ENCODE data around the gene ELMO3.

Gene ELMO3

GRCh38 chr16:67163999-67164558 lies 34.9 kb upstream of the ELMO3 start:
- DNase-seq: no peak

- DNase-seq: no peak
Observed at GRCh38 chr16:67164599-67165061, 34.3 kb upstream of the ELMO3 start, which contains the start of gene HSF4. HSF4 (plus strand) TSS chr16:67164745; CDS start chr16:67164812, 67 bp downstream.

DNA sequence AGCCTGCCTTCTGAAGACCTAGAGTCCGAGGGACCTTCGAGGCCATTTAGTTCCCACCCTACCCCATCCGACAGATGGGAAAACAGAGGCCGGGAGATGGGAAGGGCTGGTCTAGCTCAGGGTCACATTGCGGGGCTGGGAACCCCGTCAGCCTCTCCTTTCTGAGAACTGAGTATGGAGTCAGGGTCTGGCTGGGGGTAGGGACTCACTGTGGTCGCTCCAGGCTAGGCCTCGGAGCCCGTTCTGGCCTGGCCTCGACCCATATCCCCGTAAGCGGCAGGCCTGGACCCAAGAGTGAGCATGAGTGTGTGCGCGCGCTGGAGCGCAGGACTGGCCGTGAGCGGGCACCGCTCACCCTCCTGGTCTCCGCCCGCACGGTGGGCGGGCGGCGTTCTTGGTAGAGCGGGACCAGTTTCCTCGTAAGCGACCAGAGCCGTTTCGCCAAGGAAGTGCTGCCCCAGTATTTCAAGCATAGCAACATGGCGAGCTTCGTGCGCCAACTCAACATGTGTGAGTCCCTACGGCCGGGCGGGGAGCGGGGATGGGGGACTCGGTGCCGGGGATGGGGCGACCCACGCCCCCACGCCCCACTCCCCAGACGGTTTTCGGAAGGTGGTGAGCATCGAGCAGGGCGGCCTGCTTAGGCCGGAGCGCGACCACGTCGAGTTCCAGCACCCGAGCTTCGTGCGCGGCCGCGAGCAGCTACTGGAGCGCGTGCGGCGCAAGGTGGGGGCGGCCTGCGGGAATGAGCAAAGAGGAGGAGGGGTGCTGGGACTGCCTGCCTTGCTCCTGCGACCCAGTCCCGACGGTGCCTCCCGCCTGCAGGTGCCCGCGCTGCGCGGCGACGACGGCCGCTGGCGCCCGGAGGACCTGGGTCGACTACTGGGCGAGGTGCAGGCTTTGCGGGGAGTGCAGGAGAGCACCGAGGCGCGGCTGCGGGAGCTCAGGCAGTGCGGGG lies 33.5 kb upstream of the ELMO3 start:
- no peak for DNase-seq

DNA sequence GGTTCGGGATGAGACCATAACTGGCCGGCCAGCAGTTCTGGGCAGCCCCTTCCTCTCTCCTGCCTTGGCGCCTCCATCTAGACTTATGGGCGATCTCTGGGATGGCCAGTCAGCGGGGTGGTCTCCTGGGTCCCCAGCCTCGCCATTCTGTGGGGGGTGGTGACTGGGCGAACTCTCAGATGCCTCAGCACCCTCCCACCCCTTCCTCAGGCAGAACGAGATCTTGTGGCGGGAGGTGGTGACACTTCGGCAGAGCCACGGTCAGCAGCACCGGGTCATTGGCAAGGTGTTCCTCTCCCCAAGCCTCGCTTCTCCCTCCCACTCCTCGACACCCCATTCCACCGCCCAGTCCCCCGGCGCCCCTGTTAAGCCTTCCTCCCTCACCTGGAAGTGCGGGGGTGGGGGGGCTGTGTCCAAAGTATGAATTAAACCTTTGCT lies 32.8 kb upstream of the ELMO3 start:
- no peak for DNase-seq

DNA sequence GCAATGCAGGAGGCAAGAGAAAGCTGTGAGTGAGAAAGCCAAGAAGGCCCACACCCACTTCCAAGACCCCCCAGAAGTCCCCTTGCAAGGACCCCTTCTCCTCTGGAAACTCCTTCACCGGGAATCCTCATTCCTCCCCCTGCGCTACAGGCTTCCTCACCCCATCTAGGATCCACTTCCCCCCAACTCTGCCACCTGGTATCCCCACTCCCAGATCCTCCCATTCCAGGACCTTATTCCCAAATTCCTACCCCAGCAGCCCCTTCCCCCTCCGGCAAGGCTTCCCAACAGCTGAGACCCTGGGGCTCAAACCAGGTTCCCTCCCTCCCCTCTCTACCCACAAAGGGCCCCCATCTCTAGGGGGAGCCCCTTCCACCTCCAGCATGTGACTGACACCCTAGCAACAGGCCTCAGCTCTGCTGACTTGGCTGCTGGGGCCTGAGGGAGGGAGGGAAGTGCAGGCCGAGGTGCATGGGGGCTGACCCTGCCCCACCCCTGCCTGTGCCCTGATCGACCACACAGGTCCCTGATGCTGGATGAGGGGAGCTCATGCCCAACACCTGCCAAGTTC lies 32.2 kb upstream of the ELMO3 start:
- DNase-seq: no peak

GRCh38 chr16:67167588-67167987 lies 31.3 kb upstream of the ELMO3 start:
- DNase-seq: no peak

DNA sequence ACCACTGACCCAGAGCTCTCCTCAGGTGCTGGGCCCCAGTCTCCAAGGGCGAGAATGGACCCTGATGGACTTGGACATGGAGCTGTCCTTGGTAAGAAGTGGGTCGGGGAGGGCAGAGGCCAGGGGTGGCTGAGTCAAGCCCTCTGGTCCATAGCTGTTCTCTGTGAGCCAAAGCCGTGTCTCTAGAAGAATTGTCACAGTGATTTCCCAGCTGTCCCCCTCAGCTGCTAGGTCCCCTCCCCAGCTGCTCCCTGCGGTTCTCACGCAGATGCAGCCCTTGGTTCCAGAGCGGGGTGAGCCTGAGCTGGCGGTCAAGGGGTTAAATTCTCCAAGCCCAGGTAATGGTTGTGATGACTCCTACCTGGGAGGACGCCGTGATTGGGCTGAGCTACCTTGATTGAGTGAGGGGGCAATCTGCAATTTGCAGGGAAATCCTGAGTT lies 29.9 kb upstream of the ELMO3 start:
- DNase-seq: no peak

- DNase-seq: peak; percentile 32
Observed at GRCh38 chr16:67169642-67170167, 29.2 kb upstream of the ELMO3 start.

GRCh38 chr16:67170168-67170948 lies 28.6 kb upstream of the ELMO3 start, which contains the start of gene NOL3:
NOL3 (plus strand) TSS chr16:67170538.
- peak; percentile 41 for DNase-seq

DNA sequence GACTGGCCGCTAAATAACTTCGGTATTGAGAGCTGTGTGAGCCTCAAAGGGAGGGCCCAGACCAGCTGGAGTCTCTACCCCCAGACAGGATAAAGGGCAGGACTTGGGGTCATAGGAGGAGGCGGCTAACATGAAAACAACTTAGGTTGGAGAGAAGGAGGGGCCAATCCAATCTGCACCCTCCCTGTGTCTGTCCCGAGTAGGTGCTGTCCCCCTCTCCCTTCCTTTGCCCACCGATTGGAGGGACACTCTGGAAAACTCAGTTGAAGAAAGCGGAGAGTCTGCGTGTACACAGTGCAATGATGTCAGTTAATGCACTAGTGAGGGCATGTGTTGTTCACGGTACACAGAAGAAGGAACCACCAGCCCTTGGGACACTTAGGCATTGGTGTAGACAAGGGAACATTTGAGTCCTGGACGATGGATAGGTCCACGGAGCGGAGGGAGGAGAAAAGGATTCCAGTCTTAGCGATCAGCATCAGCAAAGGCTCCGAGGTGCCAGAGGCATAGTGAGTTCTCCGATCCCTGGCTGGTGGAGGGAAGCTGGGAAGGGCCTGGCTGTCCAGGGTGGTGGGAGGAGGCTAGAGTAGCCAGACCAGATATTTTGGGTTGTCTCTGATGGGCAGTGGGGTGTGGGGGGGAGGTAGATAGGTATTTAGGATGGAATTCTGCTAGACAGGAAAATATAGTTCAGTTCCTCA lies 27.8 kb upstream of the ELMO3 start:
- no peak for DNase-seq

DNA sequence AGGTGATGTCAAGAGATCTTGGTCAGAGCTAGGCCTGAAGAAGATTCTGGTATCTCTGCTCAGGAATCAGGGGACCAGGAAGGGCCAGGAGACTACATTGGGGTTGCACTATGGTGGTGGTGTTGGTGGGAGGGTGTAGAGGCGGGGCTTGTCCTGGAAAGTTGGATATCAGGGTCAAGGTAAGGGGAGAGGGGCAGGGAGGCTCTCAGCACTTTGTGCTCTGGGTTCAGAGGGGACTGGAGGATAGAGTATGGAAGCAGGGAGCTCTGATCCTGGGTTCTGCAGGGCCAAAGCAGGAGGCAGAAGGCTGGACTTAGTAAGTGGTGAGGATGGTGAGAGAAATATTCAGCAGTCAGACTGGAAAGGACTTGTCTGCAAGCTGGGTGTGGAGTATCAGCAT lies 25.6 kb upstream of the ELMO3 start:
- no peak for DNase-seq

DNA sequence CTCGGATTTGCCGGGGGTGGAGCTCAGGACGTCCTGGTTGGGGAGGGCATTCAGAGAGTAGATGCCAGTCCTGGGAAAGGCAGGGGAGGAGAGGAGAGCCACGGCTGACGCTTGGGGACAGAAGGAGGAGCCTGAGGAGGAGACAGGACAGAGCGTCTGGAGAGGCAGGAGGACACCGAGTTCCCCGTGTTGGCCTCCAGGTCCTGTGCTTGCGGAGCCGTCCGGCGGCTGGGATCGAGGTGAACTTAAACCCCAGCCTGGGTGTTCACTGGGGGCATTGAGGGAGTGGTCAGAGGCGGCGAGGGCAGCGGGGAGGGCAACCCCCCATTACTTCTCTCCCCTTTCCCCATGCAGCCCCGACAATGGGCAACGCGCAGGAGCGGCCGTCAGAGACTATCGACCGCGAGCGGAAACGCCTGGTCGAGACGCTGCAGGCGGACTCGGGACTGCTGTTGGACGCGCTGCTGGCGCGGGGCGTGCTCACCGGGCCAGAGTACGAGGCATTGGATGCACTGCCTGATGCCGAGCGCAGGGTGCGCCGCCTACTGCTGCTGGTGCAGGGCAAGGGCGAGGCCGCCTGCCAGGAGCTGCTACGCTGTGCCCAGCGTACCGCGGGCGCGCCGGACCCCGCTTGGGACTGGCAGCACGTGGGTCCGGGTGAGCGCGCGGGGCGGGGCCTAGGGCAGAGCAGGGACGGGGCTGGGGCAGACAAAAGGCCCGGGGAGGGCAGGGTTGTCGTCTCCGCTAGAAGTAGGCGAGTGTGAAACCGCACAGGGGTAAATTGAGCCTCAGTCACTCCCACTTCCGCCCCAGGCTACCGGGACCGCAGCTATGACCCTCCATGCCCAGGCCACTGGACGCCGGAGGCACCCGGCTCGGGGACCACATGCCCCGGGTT lies 24.9 kb upstream of the ELMO3 start:
- DNase-seq: peak; percentile 67

DNA sequence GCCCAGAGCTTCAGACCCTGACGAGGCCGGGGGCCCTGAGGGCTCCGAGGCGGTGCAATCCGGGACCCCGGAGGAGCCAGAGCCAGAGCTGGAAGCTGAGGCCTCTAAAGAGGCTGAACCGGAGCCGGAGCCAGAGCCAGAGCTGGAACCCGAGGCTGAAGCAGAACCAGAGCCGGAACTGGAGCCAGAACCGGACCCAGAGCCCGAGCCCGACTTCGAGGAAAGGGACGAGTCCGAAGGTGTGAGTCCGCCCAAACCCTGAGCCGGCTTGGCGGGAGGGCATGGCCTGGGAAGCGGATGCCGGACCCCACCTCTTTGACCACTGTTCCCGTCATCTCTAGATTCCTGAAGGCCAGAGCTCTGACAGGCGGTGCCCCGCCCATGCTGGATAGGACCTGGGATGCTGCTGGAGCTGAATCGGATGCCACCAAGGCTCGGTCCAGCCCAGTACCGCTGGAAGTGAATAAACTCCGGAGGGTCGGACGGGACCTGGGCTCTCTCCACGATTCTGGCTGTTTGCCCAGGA lies 24.2 kb upstream of the ELMO3 start:
- no peak for DNase-seq

- no peak for DNase-seq
Observed at GRCh38 chr16:67176662-67177061, 22.3 kb upstream of the ELMO3 start.

DNA sequence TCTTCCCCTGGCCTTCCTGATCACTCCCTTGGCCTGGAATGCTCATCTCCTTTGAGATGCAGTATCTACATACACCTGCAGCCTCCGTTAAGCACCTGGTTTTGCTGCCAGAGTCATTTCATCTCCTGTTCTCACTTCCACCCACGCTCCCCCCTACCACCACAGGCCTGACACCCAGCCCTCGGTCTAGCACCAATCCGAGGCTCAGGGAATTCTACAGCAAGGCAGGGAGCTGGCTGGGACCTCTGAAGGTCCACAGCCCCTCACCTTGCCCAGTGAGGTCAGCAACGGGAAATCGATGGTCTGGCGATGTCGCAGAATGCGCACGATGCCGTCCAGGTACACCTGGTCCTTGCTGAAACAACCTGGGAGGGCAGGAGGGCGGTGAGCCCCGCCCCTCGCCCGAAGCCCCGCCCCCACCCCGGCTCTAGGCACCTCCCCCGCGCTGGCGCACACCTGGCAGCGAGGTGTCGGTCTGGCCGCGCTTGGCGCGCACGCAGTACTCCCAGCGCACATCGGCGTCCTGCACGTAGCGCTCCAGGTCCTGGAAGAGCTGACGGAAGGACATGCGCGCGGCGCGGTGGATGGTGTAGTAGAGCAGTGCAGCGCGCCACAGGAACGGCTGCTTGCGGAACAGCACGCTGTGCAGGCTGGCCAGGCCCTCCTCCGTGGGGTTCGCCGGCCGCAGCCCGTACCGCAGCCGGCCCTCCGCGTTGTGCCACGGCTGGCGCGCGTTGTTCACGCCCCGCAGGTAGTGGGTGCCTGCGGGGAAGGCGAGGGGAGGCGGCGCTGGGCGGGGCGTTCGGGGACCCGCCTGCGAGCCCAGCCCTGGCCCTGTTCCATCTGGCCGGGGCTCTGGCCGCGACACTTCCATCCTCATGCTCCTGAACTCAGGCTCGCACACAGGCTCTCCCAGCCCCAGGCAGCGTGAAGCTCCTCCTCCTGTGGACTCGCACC lies 20.9 kb upstream of the ELMO3 start:
- DNase-seq: peak; percentile 61

- DNase-seq: no peak
Observed at GRCh38 chr16:67179421-67180080, 19.4 kb upstream of the ELMO3 start.

GRCh38 chr16:67180166-67180565 lies 18.8 kb upstream of the ELMO3 start:
- no peak for DNase-seq

DNA sequence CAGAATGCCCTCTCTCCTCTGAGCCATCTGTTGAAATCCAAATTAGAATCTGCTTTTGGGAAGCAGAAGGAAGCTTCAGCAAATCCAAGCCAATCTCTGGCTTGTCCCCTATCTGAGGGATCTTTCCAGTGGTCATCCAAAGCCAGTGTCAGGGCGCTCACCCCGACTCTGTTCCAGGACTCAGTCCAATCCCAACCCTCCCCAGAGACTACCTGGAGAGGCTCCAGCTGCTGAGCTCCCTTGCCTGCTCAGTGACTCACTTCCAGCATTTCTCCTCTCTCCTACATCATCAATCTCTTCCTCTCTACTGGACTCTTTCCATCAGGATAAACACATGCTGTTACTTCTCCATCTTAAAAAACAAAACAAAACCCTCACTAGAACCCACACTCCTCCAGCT lies 17.6 kb upstream of the ELMO3 start:
- no peak for DNase-seq

- no peak for DNase-seq
Observed at GRCh38 chr16:67182288-67182687, 16.6 kb upstream of the ELMO3 start.
